Ovary (tissue), 3 donors: ENCODE data around the gene CXCR4.

ENCODE experiments used
- CTCF ChIP-seq, 3 donors: fragments of 450-650 bp in 2 of 3; fragments of 200-600 bp in 1 of 3; IDR thresholded peaks; one replicate each; pipeline versions ENCODE4 v1.5.1 to v1.8.0; 2016 to 2022; ENCODE audit warnings: antibody characterized with exemption in 3 of 3, mild to moderate bottlenecking in 1 of 3
- EP300 ChIP-seq: sonication (generic); formaldehyde crosslinking; IDR thresholded peaks from one replicate; pipeline ENCODE4 v1.6.1; 2017; ENCODE audit warnings: antibody characterized with exemption
- POLR2A ChIP-seq: fragments of 450-650 bp; IDR thresholded peaks from one replicate; pipeline ENCODE4 v1.6.1; 2017; ENCODE audit warnings: antibody characterized with exemption, mild to moderate bottlenecking, moderate library complexity
- donor health status: DM: no; HTN: no; CAD: no.

- TF ChIP-seq EP300 (no peak), CTCF (IDR thresholded peaks at IDR 0.05) (no peak), POLR2A (no peak)
Measured at GRCh38 chr2:136131961-136132824, 14.2 kb upstream of the CXCR4 start.
